HG03103 (cell line): ENCODE measurements around the gene CLCA4.

ENCODE experiments used
- ATAC-seq: cut with Tn5 transposase; IDR thresholded peaks from one replicate; pipeline ENCODE4 v1.9.1; 2021; ENCODE audit warnings: low read depth; ENCODE audit not compliant: unreplicated experiment

CLCA4 gene

GRCh38 chr1:86527306-86527705 lies 19.6 kb upstream of the CLCA4 start:
- no peak for ATAC-seq

- ATAC-seq, result no peak
Observed at GRCh38 chr1:86530211-86530845, 16.6 kb upstream of the CLCA4 start.

- ATAC-seq, result no peak
Observed at GRCh38 chr1:86537928-86538695, 8.8 kb upstream of the CLCA4 start.

- no peak for ATAC-seq
Observed at GRCh38 chr1:86538775-86539174, 8.1 kb upstream of the CLCA4 start.

GRCh38 chr1:86541859-86542258 lies 5.0 kb upstream of the CLCA4 start:
- ATAC-seq, result no peak

- no peak for ATAC-seq
Observed at GRCh38 chr1:86542631-86543030, 4.2 kb upstream of the CLCA4 start.

- ATAC-seq, result no peak
Observed at GRCh38 chr1:86548839-86549238, 2.0 kb downstream of the CLCA4 start.

GRCh38 chr1:86551305-86551704 lies 4.4 kb downstream of the CLCA4 start:
- no peak for ATAC-seq

GRCh38 chr1:86552376-86552775 lies 5.5 kb downstream of the CLCA4 start:
- ATAC-seq, result no peak

- no peak for ATAC-seq
Observed at GRCh38 chr1:86557739-86558138, 10.9 kb downstream of the CLCA4 start.

- ATAC-seq, result no peak
Observed at GRCh38 chr1:86563849-86564248, 17.0 kb downstream of the CLCA4 start.

- no peak for ATAC-seq
Observed at GRCh38 chr1:86567341-86567740, 20.5 kb downstream of the CLCA4 start.

GRCh38 chr1:86567878-86568277 lies 21.0 kb downstream of the CLCA4 start:
- ATAC-seq, result no peak

- no peak for ATAC-seq
Observed at GRCh38 chr1:86573763-86574484, 27.0 kb downstream of the CLCA4 start.

- ATAC-seq, result no peak
Observed at GRCh38 chr1:86581231-86581630, 34.4 kb downstream of the CLCA4 start.

GRCh38 chr1:86582161-86582560 lies 35.3 kb downstream of the CLCA4 start:
- no peak for ATAC-seq

- no peak for ATAC-seq
Observed at GRCh38 chr1:86583032-86583431, 36.2 kb downstream of the CLCA4 start.

- no peak for ATAC-seq
Observed at GRCh38 chr1:86583593-86583992, 36.7 kb downstream of the CLCA4 start.

- ATAC-seq, result no peak
Observed at GRCh38 chr1:86594284-86594770, 47.4 kb downstream of the CLCA4 start.

- no peak for ATAC-seq
Observed at GRCh38 chr1:86596224-86596623, 49.3 kb downstream of the CLCA4 start.

GRCh38 chr1:86596741-86597290 lies 49.9 kb downstream of the CLCA4 start:
- ATAC-seq, result no peak
